K562 (cell line): Measurements from ENCODE around the gene SLC7A6OS. TPM values are rescaled to one million over a fixed set of nuclear protein-coding genes. Genes with fewer than 3 reads are reported as not detected.

ENCODE experiments used
- ARHGAP35 ChIP-seq: fragments of 450-650 bp; IDR thresholded peaks from 2 replicates; pipeline ENCODE4 v1.6.1; 2018; ENCODE audit not compliant: partially characterized antibody
- ATF1 ChIP-seq, 2 experiments: fragments of 450-650 bp in 1 of 2; IDR thresholded peaks; 2 replicates each; pipeline ENCODE4 v1.6.1; 2016; ENCODE audit warnings: missing compliant biosample characterization in 1 of 2, missing genetic modification characterization in 1 of 2
- FIP1L1 ChIP-seq: fragments of 200-400 bp; formaldehyde crosslinking; IDR thresholded peaks from 2 replicates; pipeline ENCODE4 v1.6.1; 2018; ENCODE audit warnings: mild to moderate bottlenecking, low read depth, low read length; ENCODE audit not compliant: poor library complexity, severe bottlenecking
- FOXJ3 ChIP-seq: sonication (generic); formaldehyde crosslinking; IDR thresholded peaks from 2 replicates; pipeline ENCODE4 v1.4.0; 2020; ENCODE audit warnings: mild to moderate bottlenecking, missing genetic modification reagents
- GATAD2B ChIP-seq: fragments of 450-650 bp; IDR thresholded peaks from 2 replicates; pipeline ENCODE4 v1.6.1; 2017; ENCODE audit warnings: mild to moderate bottlenecking, borderline replicate concordance
- HNRNPLL ChIP-seq: fragments of 200-400 bp; formaldehyde crosslinking; IDR thresholded peaks from 2 replicates; pipeline ENCODE4 v1.6.1; 2017; ENCODE audit warnings: low read length, low read depth, mild to moderate bottlenecking; ENCODE audit not compliant: poor library complexity, severe bottlenecking
- KAT8 ChIP-seq: fragments of 450-650 bp; IDR thresholded peaks from 2 replicates; pipeline ENCODE4 v1.6.1; 2016; ENCODE audit warnings: low read depth, mild to moderate bottlenecking
- NEUROD1 ChIP-seq: fragments of 150-350 bp; IDR thresholded peaks from 2 replicates; pipeline ENCODE4 v1.6.1; 2014; ENCODE audit warnings: borderline replicate concordance, low read length, low read depth; ENCODE audit not compliant: partially characterized antibody
- RNF2 ChIP-seq: sonication (generic); IDR thresholded peaks from 2 replicates; pipeline ENCODE4 v1.6.1; 2016
- SAFB ChIP-seq: fragments of 200-400 bp; formaldehyde crosslinking; IDR thresholded peaks from 2 replicates; pipeline ENCODE4 v1.6.1; 2017; ENCODE audit warnings: low read depth, low read length, borderline replicate concordance
- SAP30 ChIP-seq: fragments of 200-600 bp; sonication (generic); IDR thresholded peaks from 2 replicates; pipeline ENCODE4 v1.6.1; 2012; ENCODE audit warnings: borderline replicate concordance, low read depth, mild to moderate bottlenecking, moderate library complexity, low read length, control low read depth, inconsistent platforms; ENCODE audit not compliant: insufficient read depth, poor library complexity, severe bottlenecking
- ZFX ChIP-seq: sonication (generic); formaldehyde crosslinking; IDR thresholded peaks from 2 replicates; pipeline ENCODE4 v1.8.0; 2022; ENCODE audit warnings: mild to moderate bottlenecking, missing genetic modification reagents, moderate library complexity
- ZNF175 ChIP-seq: fragments of 200-800 bp; sonication (Bioruptor generic); IDR thresholded peaks from 2 replicates; pipeline ENCODE4 v1.6.1; 2016; ENCODE audit warnings: low read depth, mild to moderate bottlenecking, missing genetic modification characterization, missing compliant biosample characterization
- ZNF23 ChIP-seq: fragments of 250-450 bp; sonication (Bioruptor Pico); IDR thresholded peaks from 2 replicates; pipeline ENCODE4 v1.4.0; 2020; ENCODE audit warnings: mild to moderate bottlenecking
- ZNF311 ChIP-seq: fragments of 250-450 bp; sonication (Bioruptor Pico); IDR thresholded peaks from 2 replicates; pipeline ENCODE4 v1.4.0; 2020; ENCODE audit warnings: mild to moderate bottlenecking, moderate library complexity
- ZNF589 ChIP-seq: fragments of 200-800 bp; sonication (Bioruptor generic); IDR thresholded peaks from 2 replicates; pipeline ENCODE4 v1.6.1; 2016; ENCODE audit warnings: low read depth, missing genetic modification characterization, missing compliant biosample characterization
- ZNF764 ChIP-seq: fragments of 250-450 bp; sonication (Bioruptor Pico); IDR thresholded peaks from 2 replicates; pipeline ENCODE4 v1.4.0; 2020; ENCODE audit warnings: low read depth, mild to moderate bottlenecking, moderate library complexity
- polyA plus RNA-seq, 8 experiments: library from polyadenylated mRNA; depleted of rRNA in 4 of 8; stranded (reverse) in 5 of 8; unstranded in 3 of 8; fragments of >200 nt; fragmentation: Nextera tagmentation in 2 of 8; fragmentation: Illumina TruSeq in 1 of 8; extraction: Ambion mirVana in 2 of 8; extraction: Trizol in 1 of 8; gene quantifications; 2 replicates each; pipeline versions ENCODE4 v1.2.1 to v1.2.3, GENCODE V29; 2011 to 2014; ENCODE audit warnings: inconsistent platforms in 1 of 8, missing spikeins in 1 of 8
- total RNA-seq, 7 experiments: library from RNA; depleted of rRNA in 6 of 7; stranded (reverse); fragments of >200 nt in 6 of 7; fragmentation: Illumina TruSeq in 2 of 7; extraction: Trizol in 2 of 7; gene quantifications; 2 replicates each; pipeline versions ENCODE4 v1.2.1 to v1.2.3, GENCODE V29; 2011 to 2021; ENCODE audit warnings: low replicate concordance in 1 of 7
- TF ChIP-seq, protein P1 (sequence below): fragments of 450-650 bp; IDR thresholded peaks from 2 replicates; pipeline ENCODE4 v1.6.1; 2016; ENCODE audit warnings: missing biosample characterization, missing genetic modification characterization
- TF ChIP-seq, protein P2 (sequence below), 2 experiments: fragments of 450-650 bp in 1 of 2; sonication (generic) in 1 of 2; formaldehyde crosslinking in 1 of 2; IDR thresholded peaks in 1 of 2; conservative IDR thresholded peaks in 1 of 2; 2 replicates each; pipeline versions ENCODE4 v1.6.1 to v1.8.1; 2016 to 2023; ENCODE audit warnings: mild to moderate bottlenecking in 2 of 2, moderate library complexity in 2 of 2, inconsistent platforms in 1 of 2, missing genetic modification reagents in 1 of 2
- TF ChIP-seq, protein P3 (sequence below): sonication (generic); formaldehyde crosslinking; IDR thresholded peaks from 2 replicates; pipeline ENCODE4 v1.5.0; 2020; ENCODE audit warnings: missing genetic modification reagents
- TF ChIP-seq, protein P4 (sequence below), 3 experiments: IDR thresholded peaks in 2 of 3; conservative IDR thresholded peaks in 1 of 3; 2 replicates each; pipeline ENCODE4 v1.5.1; 2011 to 2012; ENCODE audit warnings: low read length in 3 of 3, mild to moderate bottlenecking in 3 of 3, control low read depth in 2 of 3, improper control_type of control experiment in 1 of 3, inconsistent platforms in 1 of 3, low read depth in 1 of 3, mixed read lengths in 1 of 3, moderate library complexity in 1 of 3; ENCODE audit not compliant: insufficient read depth in 2 of 3

SLC7A6OS gene
- total and polyA plus RNA-seq, 9 of the 15 experiments (the other 6 are each of a cell fraction or from before 2014, with no cell fraction given): 2.7 to 23.6 (median 17.2) TPM

DNA sequence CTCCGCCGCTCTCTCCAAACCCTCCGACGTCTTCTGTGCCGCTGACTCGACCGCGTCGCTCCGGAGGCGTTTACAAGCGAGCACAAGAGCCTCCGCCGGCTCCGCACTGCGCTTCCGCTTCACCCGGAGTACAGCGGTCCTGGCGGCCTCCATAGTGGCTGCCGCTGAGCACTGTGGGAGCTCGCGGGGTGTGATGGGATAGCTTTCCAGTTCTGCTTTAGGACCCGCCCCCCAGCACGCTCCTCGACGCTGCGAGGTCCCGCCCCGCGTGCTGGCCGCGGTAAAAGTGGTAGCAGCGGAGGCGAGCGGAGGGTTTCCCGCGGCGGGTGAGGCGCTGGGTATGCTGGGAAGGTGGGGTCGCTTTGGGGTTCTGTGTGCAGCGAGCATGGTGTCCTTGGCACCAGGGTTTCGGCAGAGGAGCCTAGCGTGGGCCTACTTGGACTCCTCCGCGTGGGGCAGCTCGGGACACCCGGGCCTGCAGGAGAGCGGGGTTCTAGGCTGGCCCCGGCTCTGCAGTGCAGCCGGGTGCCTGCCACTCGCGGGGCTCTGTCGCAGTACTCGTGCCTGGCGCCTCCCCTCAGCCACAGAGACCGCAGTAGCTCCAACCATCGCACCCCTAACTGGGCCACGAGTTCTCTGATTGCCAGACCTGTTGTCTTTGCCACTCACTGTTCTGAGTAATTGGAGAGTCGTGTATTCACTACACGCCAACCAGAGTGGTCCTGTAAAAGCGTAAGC lies at the start of gene SLC7A6OS, which contains the start of gene PRMT7 (continued):
- TF ChIP-seq KAT8 (no peak), NEUROD1 (peak; percentile 47), RNF2 (peak; percentile 88), GATAD2B (no peak), ZNF764 (no peak), ATF1 (CRISPR knock-in tag; IDR thresholded peaks at IDR 0.05) (no peak), ATF1 (tag; IDR thresholded peaks at IDR 0.05) (peak; percentile 81), SAP30 (peak; percentile 78), ARHGAP35 (no peak), ZFX (CRISPR knock-in tag) (peak; percentile 93), ZNF175 (CRISPR knock-in tag) (peak; percentile 26; the same call in 1 of the 2 replicates), FOXJ3 (CRISPR knock-in tag) (no peak), ZNF311 (CRISPR knock-in tag) (no peak), SAFB (peak; percentile 48; the same call in 1 of the 2 replicates), ZNF23 (CRISPR knock-in tag) (no peak), FIP1L1 (peak; percentile 74), ZNF589 (CRISPR knock-in tag) (peak; percentile 36; the same call in 1 of the 2 replicates), HNRNPLL (peak; percentile 78)
- TF ChIP-seq, protein P1, sequence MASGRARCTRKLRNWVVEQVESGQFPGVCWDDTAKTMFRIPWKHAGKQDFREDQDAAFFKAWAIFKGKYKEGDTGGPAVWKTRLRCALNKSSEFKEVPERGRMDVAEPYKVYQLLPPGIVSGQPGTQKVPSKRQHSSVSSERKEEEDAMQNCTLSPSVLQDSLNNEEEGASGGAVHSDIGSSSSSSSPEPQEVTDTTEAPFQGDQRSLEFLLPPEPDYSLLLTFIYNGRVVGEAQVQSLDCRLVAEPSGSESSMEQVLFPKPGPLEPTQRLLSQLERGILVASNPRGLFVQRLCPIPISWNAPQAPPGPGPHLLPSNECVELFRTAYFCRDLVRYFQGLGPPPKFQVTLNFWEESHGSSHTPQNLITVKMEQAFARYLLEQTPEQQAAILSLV (tag): no peak
- TF ChIP-seq, protein P2, sequence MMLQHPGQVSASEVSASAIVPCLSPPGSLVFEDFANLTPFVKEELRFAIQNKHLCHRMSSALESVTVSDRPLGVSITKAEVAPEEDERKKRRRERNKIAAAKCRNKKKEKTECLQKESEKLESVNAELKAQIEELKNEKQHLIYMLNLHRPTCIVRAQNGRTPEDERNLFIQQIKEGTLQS (IDR thresholded peaks at IDR 0.05): no peak
- TF ChIP-seq, protein P2 (CRISPR knock-in tag; conservative IDR thresholded peaks at IDR 0.05): no peak
- TF ChIP-seq, protein P3, sequence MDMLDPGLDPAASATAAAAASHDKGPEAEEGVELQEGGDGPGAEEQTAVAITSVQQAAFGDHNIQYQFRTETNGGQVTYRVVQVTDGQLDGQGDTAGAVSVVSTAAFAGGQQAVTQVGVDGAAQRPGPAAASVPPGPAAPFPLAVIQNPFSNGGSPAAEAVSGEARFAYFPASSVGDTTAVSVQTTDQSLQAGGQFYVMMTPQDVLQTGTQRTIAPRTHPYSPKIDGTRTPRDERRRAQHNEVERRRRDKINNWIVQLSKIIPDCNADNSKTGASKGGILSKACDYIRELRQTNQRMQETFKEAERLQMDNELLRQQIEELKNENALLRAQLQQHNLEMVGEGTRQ (CRISPR knock-in tag): no peak; the same call in 1 of the 2 replicates
- TF ChIP-seq, protein P4, sequence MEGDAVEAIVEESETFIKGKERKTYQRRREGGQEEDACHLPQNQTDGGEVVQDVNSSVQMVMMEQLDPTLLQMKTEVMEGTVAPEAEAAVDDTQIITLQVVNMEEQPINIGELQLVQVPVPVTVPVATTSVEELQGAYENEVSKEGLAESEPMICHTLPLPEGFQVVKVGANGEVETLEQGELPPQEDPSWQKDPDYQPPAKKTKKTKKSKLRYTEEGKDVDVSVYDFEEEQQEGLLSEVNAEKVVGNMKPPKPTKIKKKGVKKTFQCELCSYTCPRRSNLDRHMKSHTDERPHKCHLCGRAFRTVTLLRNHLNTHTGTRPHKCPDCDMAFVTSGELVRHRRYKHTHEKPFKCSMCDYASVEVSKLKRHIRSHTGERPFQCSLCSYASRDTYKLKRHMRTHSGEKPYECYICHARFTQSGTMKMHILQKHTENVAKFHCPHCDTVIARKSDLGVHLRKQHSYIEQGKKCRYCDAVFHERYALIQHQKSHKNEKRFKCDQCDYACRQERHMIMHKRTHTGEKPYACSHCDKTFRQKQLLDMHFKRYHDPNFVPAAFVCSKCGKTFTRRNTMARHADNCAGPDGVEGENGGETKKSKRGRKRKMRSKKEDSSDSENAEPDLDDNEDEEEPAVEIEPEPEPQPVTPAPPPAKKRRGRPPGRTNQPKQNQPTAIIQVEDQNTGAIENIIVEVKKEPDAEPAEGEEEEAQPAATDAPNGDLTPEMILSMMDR (IDR thresholded peaks at IDR 0.05 in 2 of 3, conservative IDR thresholded peaks at IDR 0.05 in 1 of 3; ENCODE audit: insufficient read depth in 2 of 3, low read depth in 1 of 3, low read length in 3 of 3): no peak
